GM19099 (cell line): ENCODE measurements around the gene PRSS8.

ENCODE experiments used
- POLR2A ChIP-seq: IDR thresholded peaks from 3 replicates; pipeline ENCODE4 v1.6.1; 2011; ENCODE audit warnings: low read depth; ENCODE audit not compliant: insufficient read length; ENCODE audit errors: extremely low read depth

Gene PRSS8

DNA sequence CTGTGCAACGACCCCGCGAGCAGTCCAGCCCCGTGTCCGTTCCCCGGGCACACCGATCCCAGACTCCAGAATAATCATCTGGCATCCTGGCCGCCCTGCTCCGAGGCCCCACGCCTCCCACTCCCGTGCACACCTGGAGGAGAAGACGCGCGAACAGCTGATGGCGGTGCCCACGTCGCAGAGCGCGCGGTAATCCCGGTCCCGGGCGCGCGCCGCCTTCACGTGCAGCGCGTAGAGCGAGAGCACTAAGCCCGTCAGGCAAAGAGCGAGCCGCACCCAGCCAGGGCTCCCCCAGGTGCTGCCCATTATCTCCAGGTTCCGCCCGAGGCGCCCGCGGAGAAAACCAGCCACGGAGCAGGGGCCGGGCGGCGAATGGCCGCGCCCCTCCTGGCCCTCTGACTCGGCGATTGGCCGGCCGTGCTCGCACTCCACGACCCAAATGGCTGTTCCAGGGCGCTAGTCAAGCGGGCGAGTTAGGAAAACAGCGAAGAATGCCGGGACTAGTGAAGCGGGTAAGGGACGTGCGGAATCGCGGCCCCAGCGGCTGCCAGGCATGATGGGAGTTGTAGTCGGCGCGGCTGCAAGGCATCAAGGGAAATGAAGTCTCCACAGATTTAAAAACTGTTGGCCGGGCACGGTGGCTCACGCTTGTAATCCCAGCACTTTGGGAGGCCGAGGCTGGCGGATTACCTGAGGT lies 41.0 kb downstream of the PRSS8 start, which contains the start of gene VKORC1:
TSS of gene VKORC1 (minus strand) at position 374 of the 697 bp plus-strand sequence. CDS start at position 306, 68 bp downstream.
- TF ChIP-seq POLR2A, result peak; percentile 63

DNA sequence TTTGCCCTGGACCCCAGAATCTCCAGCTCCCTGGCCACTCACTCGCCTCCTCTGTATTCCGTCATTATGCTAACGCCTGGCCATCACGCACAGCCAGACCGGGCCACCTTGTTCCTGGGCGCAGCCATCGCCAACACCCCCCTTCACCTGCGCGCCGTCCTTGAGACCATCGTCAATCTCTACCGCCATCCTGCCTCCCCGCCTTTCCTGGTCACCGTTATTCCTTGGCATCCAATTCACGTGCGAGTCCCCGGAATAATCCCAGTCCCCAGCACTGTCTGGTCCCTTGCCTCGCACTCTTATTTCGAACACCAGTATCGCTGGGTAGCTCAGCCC lies 41.5 kb downstream of the PRSS8 start:
- no peak for TF ChIP-seq POLR2A

DNA sequence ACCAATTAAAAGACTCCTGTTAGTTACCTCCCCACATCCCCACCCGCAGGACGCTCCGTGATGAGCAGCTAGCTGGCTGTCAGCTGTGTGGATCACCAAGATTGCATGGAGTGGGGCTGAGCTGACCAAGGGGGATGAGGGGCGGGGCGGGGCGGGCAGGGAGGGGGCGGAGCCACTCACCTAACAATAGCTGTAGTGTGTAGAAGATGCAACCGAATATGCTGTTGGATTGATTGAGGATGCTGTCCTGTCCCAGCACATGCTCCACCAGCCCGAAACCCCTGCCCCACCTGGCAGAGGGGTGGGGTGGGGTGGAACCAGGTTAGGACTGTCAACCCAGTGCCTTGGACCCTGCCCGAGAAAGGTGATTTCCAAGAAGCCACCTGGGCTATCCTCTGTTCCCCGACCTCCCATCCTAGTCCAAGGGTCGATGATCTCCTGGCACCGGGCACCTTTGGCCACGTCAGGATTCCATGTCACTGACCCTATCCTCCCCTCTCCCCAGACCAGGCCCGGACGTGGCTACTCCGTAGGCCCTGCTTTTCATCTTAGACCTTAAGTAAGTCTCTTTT lies 42.3 kb downstream of the PRSS8 start:
- TF ChIP-seq POLR2A, result no peak

DNA sequence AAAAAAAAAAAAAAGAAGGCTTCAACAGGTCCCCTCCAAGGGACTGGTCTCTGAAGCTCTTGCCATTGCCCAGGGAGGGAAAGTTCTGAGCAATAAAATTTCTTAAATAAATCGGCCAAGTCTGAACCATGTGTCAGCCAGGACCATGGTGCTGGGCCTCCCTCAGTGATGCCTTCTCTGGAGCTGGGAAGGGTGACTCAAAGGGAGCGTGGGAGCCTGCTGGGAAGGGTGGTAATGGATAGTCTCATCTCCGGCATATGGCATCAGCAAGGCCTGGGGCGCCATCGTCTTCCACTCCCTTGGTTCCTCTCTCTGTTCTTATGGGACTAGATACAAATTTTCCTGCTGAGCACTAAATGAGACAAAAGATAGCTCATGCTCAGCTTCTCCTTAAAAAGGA lies 43.2 kb downstream of the PRSS8 start:
- TF ChIP-seq POLR2A, result no peak

DNA sequence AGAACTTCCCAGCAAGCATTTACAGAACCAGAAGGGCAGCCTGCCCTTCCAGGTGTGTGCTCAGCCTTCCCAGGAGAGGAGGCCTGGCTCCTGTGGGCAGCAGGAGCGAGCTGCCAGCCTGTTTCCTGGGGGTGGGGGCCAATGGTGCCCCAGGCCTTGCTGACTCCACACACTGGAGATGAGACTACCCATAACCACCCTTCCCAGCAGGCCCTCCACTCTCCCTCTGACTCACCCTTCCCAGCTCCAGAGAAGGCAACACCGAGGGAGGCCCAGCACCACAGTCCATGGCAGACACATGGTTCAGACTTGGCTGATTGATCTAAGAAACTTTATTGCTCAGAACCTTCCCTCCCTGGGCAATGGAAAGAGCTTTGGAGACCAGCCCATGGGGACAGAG lies 45.0 kb downstream of the PRSS8 start:
- TF ChIP-seq POLR2A, result no peak

GRCh38 chr16:31089199-31089598 lies 46.3 kb downstream of the PRSS8 start:
- TF ChIP-seq POLR2A, result no peak

- no peak for TF ChIP-seq POLR2A
Measured at GRCh38 chr16:31088459-31089183, 46.9 kb downstream of the PRSS8 start, which contains the start of gene PRSS53. Gene PRSS53, minus strand, starts transcription at chr16:31088943. Its CDS starts 134 bp downstream, at chr16:31088809.

- no peak for TF ChIP-seq POLR2A
Measured at GRCh38 chr16:31087971-31088370, 47.6 kb downstream of the PRSS8 start.

- no peak for TF ChIP-seq POLR2A
Measured at GRCh38 chr16:31087481-31087880, 48.0 kb downstream of the PRSS8 start.

GRCh38 chr16:31086629-31086906 lies 49.0 kb downstream of the PRSS8 start:
- TF ChIP-seq POLR2A, result no peak

DNA sequence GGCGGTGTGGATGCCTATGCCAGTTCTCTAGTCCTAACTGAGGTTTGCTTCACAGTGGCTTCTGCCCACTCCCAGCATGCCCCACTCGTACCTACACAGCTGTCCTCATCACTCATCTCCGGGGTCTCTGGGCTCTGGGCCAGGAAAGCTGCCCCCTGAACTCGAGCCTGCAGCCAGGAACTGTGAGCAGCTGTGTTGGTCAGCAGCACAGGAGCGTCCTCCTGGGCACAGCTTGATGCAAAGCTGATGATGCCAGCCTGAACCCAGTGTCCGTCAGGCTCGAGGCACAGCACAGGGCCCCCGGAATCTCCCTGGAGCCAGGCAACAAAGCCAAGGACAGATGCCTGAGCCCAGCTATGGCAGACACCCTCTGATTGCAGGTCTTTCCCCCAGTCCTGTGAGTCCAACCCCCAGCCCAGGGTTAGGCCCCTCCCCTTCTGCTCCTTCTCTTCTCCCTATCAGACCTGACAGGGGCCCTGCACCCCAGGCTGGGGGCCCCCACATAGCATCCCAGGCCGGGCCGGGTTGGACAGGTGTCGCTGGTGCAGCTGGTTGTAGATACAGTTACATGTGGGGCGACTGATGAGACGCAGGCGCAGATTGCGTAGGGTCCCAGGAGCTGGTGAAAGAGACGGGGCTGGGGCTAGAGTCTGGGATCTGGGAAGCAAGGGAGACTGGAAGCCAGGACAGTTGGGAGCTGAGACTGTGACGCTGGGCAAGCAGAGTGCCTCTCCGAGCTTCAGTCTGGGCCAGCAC lies 49.5 kb downstream of the PRSS8 start:
- TF ChIP-seq POLR2A, result no peak

DNA sequence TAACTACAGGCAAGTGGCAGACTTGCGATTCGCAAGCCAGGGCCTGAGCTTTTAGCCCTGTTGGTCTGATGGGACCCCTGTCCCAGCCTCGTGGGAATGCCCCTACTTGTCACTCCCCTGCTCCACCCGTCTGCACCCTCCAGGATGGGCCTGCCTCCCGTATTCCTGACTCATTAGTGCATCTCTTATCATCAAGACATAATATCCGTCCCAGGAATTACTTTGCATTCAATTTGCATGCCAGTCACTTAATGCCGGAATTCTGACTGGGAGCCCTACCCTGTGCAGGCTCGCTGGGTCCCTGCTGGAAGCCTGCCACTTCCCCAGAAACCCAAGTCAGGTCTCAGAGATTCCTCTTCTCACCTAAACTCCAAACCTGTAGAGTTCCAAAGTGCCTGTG lies 50.1 kb downstream of the PRSS8 start:
- no peak for TF ChIP-seq POLR2A

- no peak for TF ChIP-seq POLR2A
Measured at GRCh38 chr16:31084584-31085302, 50.8 kb downstream of the PRSS8 start.

DNA sequence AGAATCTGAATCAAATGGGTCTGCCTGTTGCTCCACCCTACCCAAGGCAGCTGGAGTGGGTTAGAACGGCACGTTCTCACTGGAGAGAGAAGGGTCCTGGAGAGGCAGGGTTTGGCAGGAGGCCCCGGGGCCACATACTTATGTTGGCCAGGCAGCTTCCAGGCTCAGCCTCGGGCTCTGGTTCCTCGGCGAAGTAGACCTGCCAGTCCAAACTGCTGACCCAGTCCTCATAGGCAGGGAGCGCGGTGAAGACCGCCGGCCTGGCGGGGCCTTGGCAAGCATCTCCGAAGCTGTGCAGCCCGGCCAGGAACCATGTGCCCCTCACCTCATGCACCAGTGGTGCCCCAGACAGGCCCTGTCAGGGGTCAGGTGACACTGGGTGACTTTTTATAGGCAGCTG lies 51.5 kb downstream of the PRSS8 start:
- TF ChIP-seq POLR2A, result no peak

- no peak for TF ChIP-seq POLR2A
Measured at GRCh38 chr16:31083556-31083955, 52.0 kb downstream of the PRSS8 start.
